AG10803 (cell line): Measurements from ENCODE around the gene GTF3C4.

Source experiments
- DNase-seq: peaks from one replicate; pipeline ENCODE4 v3.0.0; 2010; ENCODE audit warnings: low read depth
- H3K4me3 ChIP-seq: 2 replicates; pipeline ENCODE4 v1.5.1; 2011; ENCODE audit warnings: mild to moderate bottlenecking, low read length, control low read depth
- TF ChIP-seq, protein P1 (sequence below): conservative IDR thresholded peaks from 2 replicates; pipeline ENCODE4 v1.5.1; 2011; ENCODE audit warnings: mild to moderate bottlenecking, low read length, control low read depth, inconsistent platforms

Gene GTF3C4

DNA sequence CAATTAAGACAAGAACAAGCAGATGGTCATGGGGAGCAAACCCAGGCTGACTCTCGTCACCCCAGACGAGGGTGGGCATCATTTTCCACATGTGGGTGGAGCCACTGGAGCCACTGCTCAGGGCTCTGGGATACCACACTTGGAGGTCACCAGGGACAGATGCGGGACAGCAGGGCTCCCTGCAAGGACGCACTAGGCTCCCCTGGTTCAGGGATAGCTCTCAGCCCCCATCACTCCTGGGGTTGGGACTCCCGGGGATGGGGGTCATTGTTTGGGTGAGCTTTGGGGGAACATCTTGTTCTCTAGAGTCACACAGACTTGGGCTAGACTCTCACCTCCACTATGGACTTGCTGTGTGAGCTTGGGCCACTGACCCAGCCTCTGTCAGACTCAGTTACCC, 57.8 kb downstream of the GTF3C4 start:
- TF ChIP-seq, protein P1, sequence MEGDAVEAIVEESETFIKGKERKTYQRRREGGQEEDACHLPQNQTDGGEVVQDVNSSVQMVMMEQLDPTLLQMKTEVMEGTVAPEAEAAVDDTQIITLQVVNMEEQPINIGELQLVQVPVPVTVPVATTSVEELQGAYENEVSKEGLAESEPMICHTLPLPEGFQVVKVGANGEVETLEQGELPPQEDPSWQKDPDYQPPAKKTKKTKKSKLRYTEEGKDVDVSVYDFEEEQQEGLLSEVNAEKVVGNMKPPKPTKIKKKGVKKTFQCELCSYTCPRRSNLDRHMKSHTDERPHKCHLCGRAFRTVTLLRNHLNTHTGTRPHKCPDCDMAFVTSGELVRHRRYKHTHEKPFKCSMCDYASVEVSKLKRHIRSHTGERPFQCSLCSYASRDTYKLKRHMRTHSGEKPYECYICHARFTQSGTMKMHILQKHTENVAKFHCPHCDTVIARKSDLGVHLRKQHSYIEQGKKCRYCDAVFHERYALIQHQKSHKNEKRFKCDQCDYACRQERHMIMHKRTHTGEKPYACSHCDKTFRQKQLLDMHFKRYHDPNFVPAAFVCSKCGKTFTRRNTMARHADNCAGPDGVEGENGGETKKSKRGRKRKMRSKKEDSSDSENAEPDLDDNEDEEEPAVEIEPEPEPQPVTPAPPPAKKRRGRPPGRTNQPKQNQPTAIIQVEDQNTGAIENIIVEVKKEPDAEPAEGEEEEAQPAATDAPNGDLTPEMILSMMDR: no peak
- no peak overlapping the region for H3K4me3 ChIP-seq
- DNase-seq: no peak

DNA sequence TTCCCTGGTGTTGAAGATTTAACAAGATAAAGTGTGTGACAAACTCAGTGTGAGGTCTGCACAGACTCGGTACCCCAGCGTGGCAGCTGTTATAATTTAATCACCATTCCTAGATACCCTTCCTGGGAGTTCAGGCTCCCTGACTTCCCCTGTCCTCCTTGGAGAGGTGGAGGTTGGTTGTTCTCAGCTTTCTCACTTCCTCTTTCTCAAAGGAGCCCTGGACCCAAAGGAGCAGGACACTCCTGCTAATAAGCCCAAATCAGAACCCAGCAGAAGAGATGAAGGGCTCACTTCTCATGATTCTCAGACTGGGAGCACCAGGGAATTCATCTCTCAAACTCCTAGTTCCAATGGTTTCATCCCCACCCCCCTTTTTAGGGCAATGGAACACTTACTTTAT, 58.2 kb downstream of the GTF3C4 start:
- TF ChIP-seq, protein P1: no peak
- H3K4me3 ChIP-seq: no peak overlapping the region
- no peak for DNase-seq

DNA sequence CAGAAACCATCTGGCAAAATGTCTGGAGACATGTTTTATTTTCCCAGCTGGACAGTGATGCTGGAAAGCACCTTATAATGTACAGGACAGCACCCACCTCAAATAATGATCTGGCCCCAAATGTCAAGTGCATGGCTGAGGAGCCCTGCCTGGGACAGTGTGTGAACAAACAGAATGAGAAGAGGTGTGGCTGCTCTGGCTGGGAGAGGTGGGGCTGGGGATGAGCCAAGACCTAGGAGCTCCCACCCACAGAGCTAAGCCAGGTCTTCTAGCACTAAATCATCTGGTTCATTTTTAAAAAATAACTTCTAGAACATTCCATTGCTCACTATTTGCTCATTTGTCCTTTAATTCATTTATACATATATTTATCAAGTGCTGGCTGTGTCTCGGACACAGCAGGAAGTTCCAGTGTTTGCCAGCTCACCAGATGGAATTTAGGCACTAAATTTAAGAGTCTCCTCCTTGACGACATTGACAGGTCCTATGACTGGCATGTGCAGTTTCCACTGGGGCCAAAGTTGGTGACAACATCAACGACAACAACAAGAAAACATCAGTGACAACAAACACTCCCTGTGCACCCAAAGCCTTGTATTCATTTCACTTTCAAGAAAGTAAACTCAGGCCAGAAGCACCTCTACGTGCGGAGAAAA, 59.1 kb downstream of the GTF3C4 start:
- TF ChIP-seq, protein P1: no peak
- H3K4me3 ChIP-seq: no peak overlapping the region
- no peak for DNase-seq

DNA sequence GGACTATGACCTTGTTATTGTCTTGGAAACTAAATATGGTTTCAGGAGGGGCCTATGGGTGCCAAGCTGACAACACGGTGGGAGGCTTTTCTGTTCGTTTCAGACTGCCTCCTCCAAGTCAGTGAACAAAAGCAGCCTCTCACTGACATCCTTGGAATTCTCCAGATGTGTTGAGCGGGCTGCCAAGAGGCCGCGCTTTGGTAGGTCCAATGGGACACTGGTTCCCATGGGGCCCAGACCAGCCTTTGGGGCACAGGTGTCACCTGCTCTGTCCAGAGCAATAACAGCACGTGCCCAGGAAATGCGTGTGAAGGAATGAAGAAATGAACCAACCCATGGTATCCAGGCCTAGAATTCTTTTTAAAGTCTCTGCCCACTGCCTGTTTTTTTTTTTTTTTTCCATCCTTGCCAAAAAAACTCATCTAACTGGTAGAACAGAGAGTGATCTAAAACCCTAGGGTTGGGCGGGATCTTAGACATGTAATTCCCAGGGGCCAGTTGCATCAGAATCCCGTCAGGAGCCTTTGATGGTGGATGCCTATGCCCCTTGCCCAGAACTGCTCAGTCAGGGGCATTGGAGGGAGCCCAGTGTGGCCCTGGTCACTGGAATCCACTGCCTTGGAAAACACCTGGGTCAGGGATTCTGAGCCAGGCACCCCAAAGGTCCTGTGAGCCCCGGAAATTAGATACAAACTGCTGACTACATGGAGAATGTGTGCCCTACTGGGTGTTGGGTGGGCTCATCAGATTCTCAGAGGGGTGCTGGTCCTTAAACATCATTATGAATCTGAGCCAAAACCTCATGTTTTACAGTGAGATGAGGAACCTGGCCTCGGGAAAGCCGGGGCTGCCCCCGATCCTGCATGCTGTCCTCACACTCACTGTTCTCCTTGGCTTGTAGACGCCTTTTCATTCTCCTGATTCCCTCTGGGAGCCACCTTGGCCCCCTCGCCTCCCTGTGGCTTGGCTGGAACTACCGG, 60.1 kb downstream of the GTF3C4 start:
- TF ChIP-seq, protein P1: no peak
- no peak overlapping the region for H3K4me3 ChIP-seq
- no peak for DNase-seq

DNA sequence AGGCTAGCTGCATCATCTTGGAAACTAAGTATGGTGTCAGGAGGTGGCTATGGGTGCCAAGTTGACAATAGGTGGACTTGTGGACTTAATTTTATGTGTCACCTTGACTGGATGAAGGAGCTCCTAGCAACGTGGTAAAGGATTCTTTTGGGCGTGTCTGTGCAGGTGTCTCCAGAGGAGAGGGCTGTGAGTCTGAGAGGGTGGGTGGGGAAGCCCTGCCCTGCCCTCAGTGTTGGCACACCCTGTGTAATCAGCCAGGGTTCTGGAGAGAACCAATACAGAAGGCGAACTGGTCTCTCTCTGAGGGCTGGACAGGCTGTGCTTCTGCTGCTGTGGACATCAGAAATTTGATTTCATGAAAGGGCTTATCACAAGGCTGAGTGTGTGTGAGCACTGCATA, 61.0 kb downstream of the GTF3C4 start:
- TF ChIP-seq, protein P1: no peak
- H3K4me3 ChIP-seq: no peak overlapping the region
- DNase-seq: no peak

DNA sequence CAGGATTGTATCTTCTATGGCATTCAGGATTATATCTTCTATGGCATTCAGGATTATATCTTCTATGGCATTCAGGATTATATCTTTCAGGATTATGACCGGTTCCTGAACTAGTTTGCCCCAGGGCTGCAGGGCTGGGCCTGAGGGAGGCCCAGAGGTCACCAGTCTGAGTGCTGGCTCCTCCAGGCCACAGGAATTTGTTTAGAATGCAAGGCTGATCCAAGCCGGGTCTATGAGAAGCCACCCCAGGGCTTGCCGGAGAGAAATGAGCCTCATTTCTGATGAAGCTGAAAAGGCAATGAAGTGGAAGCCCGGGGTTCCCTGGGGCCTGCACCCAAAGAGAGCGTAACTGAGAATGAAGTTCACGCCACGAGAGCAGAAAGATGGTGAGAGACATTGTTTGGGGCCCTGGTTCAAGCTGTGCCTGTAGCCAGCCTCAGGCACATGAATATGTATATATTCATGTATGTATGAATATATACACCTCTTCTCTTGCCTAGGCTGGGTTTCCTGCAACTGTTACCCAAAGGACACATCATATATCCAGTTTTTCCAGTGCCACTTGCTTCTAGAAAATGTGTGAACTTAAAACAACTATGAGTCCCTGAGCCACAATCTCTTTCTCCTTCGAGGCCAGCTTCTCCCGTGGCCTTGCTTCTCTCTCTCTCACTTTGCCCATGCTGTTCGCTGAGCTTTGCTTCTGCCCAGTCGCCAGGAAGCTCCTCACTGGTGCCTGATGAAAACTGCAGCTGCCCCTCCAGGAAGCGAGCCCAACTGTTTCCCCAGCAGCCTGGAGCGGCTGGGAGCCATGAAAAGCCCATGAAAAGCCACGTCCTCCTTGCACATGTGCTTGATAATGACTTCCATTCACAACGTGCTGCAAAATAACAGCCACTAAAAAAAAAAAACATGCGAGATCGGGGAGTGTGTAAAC, 62.3 kb downstream of the GTF3C4 start:
- TF ChIP-seq, protein P1: no peak
- H3K4me3 ChIP-seq: no peak overlapping the region
- DNase-seq: peak; percentile 11
